GM23248 (cell line): ENCODE measurements around the gene THBS1.

ENCODE experiments used
- EZH2 ChIP-seq: fragments of 200-600 bp; sonication (generic); IDR thresholded peaks from 2 replicates; pipeline ENCODE4 v1.6.1; 2018; ENCODE audit warnings: antibody characterized with exemption, mild to moderate bottlenecking; ENCODE audit not compliant: insufficient read depth, poor library complexity, severe bottlenecking
- EZH2phosphoT487 ChIP-seq: fragments of 200-600 bp; sonication (generic); IDR thresholded peaks from 2 replicates; pipeline ENCODE4 v1.6.1; 2018; ENCODE audit warnings: antibody characterized with exemption, moderate library complexity, mild to moderate bottlenecking, low read depth; ENCODE audit not compliant: insufficient read depth

DNA sequence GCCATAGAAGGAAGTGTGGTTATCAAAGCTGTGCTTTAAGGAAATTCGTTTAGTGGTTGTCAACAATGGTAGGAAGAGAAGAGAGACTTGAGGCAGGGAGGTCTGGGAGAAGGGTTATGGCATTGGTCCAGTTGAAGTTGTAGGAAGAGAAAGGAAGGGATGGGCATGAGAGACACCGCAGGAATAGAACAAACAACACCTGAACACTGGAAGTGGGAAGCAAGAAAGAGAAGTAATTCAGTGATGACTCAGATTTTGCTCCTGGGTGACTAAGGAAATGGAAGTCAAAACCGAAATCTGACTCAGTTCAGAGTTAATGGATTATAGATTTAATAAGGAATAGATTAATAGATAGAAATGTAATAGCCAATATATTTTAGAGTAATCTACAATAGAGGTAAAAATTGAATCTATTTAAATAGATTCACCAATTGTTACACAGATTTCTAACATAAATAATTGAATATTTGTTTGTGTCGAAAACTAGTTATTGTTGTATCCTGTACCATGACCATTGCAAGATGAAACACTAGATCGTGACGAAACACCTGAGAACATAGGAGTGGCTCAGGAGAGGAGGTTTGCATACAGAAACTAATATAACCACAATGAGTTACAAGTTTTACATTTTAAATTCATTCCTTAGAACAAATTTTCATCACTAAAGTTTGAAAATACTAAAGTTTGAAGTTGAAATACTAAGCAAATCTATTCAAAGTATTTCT is 36.0 kb downstream of the THBS1 start:
- no peak for TF ChIP-seq EZH2phosphoT487
- TF ChIP-seq EZH2: no peak
